ENCODE data around the gene DAAM1.

DAAM1 gene

GRCh38 chr14:59295951-59296350 is 107.5 kb downstream of the DAAM1 start:
- Histone ChIP-seq H3K27ac (ENCODE audit: low read length, poor library complexity, severe bottlenecking) (no peak overlapping the region), H3K4ac (ENCODE audit: low read depth in 1 of 2, low read length in 2 of 2) (peak overlapping the region in 1 of 2 experiments; percentile 11), H3K14ac (ENCODE audit: low read length in 2 of 2) (no peak overlapping the region), H2BK120ac (ENCODE audit: low read depth, low read length) (no peak overlapping the region), H2BK15ac (ENCODE audit: low read depth, poor library complexity, severe bottlenecking) (no peak overlapping the region), H3K4me1 (ENCODE audit: control insufficient read depth, insufficient read depth, low read depth, low read length) (peaks cover 2% of the 10 kb centered on the region), H3K4me3 (ENCODE audit: insufficient read depth in 1 of 2, low read depth in 1 of 2, low read length in 2 of 2) (no peak overlapping the region), H4K91ac (ENCODE audit: low read length) (no peak overlapping the region), H2BK5ac (ENCODE audit: low read depth, low read length, poor library complexity, severe bottlenecking) (no peak overlapping the region), H3K23ac (ENCODE audit: low read length in 2 of 2) (no peak overlapping the region), H4K8ac (ENCODE audit: low read length) (no peak overlapping the region), H3K79me1 (replicated peaks; ENCODE audit: low read length, poor library complexity, severe bottlenecking) (peaks cover 7% of the 10 kb centered on the region), H2AFZ (ENCODE audit: low read depth, low read length) (no peak overlapping the region), H3K36me3 (ENCODE audit: control insufficient read depth in 1 of 2, insufficient read depth in 2 of 2, low read depth in 1 of 2, low read length in 2 of 2) (peaks cover 3 to 14% of the 10 kb centered on the region in 2 experiments), H2AK5ac (ENCODE audit: low read length, severe bottlenecking) (no peak overlapping the region), H2BK12ac (ENCODE audit: low read length in 2 of 2) (peak overlapping the region in 1 of 2 experiments; percentile 42), H3K27me3 (ENCODE audit: control insufficient read depth in 1 of 2, insufficient read depth in 1 of 2, low read length in 2 of 2) (no peaks in the 10 kb centered on the region), H3K9me3 (ENCODE audit: control insufficient read depth, low read length) (no peaks in the 10 kb centered on the region), H3K9ac (ENCODE audit: low read length) (no peak overlapping the region), H3K4me2 (ENCODE audit: low read length, poor library complexity, severe bottlenecking) (no peak overlapping the region), H3K18ac (ENCODE audit: low read depth in 1 of 2, low read length in 2 of 2) (no peak overlapping the region)
- DNase-seq: no peak

GRCh38 chr14:59296508-59296907 is 108.0 kb downstream of the DAAM1 start:
- Histone ChIP-seq H2AFZ (ENCODE audit: low read depth, low read length) (no peak overlapping the region), H4K91ac (ENCODE audit: low read length) (no peak overlapping the region), H3K4me1 (ENCODE audit: control insufficient read depth, insufficient read depth, low read depth, low read length) (peaks cover 2% of the 10 kb centered on the region), H3K36me3 (ENCODE audit: control insufficient read depth in 1 of 2, insufficient read depth in 2 of 2, low read depth in 1 of 2, low read length in 2 of 2) (peaks cover 3 to 9% of the 10 kb centered on the region in 2 experiments), H3K79me1 (replicated peaks; ENCODE audit: low read length, poor library complexity, severe bottlenecking) (peaks cover 8% of the 10 kb centered on the region), H2BK5ac (ENCODE audit: low read depth, low read length, poor library complexity, severe bottlenecking) (no peak overlapping the region), H2BK15ac (ENCODE audit: low read depth, poor library complexity, severe bottlenecking) (no peak overlapping the region), H3K27ac (ENCODE audit: low read length, poor library complexity, severe bottlenecking) (no peak overlapping the region), H3K27me3 (ENCODE audit: control insufficient read depth in 1 of 2, insufficient read depth in 1 of 2, low read length in 2 of 2) (no peaks in the 10 kb centered on the region), H3K23ac (ENCODE audit: low read length in 2 of 2) (no peak overlapping the region), H3K9ac (ENCODE audit: low read length) (no peak overlapping the region), H3K18ac (ENCODE audit: low read depth in 1 of 2, low read length in 2 of 2) (no peak overlapping the region), H2BK12ac (ENCODE audit: low read length in 2 of 2) (peak overlapping the region in 1 of 2 experiments; percentile 6), H3K4me2 (ENCODE audit: low read length, poor library complexity, severe bottlenecking) (no peak overlapping the region), H3K4ac (ENCODE audit: low read depth in 1 of 2, low read length in 2 of 2) (peak overlapping the region in 1 of 2 experiments; percentile 11), H3K9me3 (ENCODE audit: control insufficient read depth, low read length) (no peaks in the 10 kb centered on the region), H3K4me3 (ENCODE audit: insufficient read depth in 1 of 2, low read depth in 1 of 2, low read length in 2 of 2) (no peak overlapping the region), H4K8ac (ENCODE audit: low read length) (no peak overlapping the region), H2AK5ac (ENCODE audit: low read length, severe bottlenecking) (no peak overlapping the region), H3K14ac (ENCODE audit: low read length in 2 of 2) (no peak overlapping the region), H2BK120ac (ENCODE audit: low read depth, low read length) (no peak overlapping the region)
- DNase-seq: no peak
- 100% methylated on average over 2 of the region's 2 CpGs for WGBS

- no peak for DNase-seq
- Histone ChIP-seq H3K4me3 (ENCODE audit: insufficient read depth in 1 of 2, low read depth in 1 of 2, low read length in 2 of 2) (no peak overlapping the region), H3K9ac (ENCODE audit: low read length) (no peak overlapping the region), H3K79me1 (replicated peaks; ENCODE audit: low read length, poor library complexity, severe bottlenecking) (peaks cover 9% of the 10 kb centered on the region), H2BK12ac (ENCODE audit: low read length in 2 of 2) (peak overlapping the region in 1 of 2 experiments; percentile 90), H3K14ac (ENCODE audit: low read length in 2 of 2) (no peak overlapping the region), H3K9me3 (ENCODE audit: control insufficient read depth, low read length) (no peaks in the 10 kb centered on the region), H3K4me1 (ENCODE audit: control insufficient read depth, insufficient read depth, low read depth, low read length) (peaks cover 2% of the 10 kb centered on the region), H2BK120ac (ENCODE audit: low read depth, low read length) (no peak overlapping the region), H3K27me3 (ENCODE audit: control insufficient read depth in 1 of 2, insufficient read depth in 1 of 2, low read length in 2 of 2) (no peaks in the 10 kb centered on the region), H2AK5ac (ENCODE audit: low read length, severe bottlenecking) (no peak overlapping the region), H2BK5ac (ENCODE audit: low read depth, low read length, poor library complexity, severe bottlenecking) (no peak overlapping the region), H3K23ac (ENCODE audit: low read length in 2 of 2) (no peak overlapping the region), H3K36me3 (ENCODE audit: control insufficient read depth in 1 of 2, insufficient read depth in 2 of 2, low read depth in 1 of 2, low read length in 2 of 2) (peaks cover 0 to 1% of the 10 kb centered on the region in 2 experiments), H4K8ac (ENCODE audit: low read length) (peak overlapping the region; percentile 7), H2BK15ac (ENCODE audit: low read depth, poor library complexity, severe bottlenecking) (no peak overlapping the region), H3K4me2 (ENCODE audit: low read length, poor library complexity, severe bottlenecking) (no peak overlapping the region), H3K18ac (ENCODE audit: low read depth in 1 of 2, low read length in 2 of 2) (no peak overlapping the region), H3K4ac (ENCODE audit: low read depth in 1 of 2, low read length in 2 of 2) (peak overlapping the region in 1 of 2 experiments; percentile 11), H3K27ac (ENCODE audit: low read length, poor library complexity, severe bottlenecking) (no peak overlapping the region), H4K91ac (ENCODE audit: low read length) (no peak overlapping the region), H2AFZ (ENCODE audit: low read depth, low read length) (no peak overlapping the region)
- WGBS: 63% methylated on average over 4 of the region's 5 CpGs
Measured at GRCh38 chr14:59297071-59297776, 108.8 kb downstream of the DAAM1 start.

- no peaks in the 10 kb centered on the region for H3K27me3 ChIP-seq (ENCODE audit: control insufficient read depth in 1 of 2, insufficient read depth in 1 of 2, low read length in 2 of 2)
- WGBS: 89% methylated on average over 1 of the region's 1 CpG
- H2BK12ac ChIP-seq (ENCODE audit: low read length in 2 of 2): no peak overlapping the region
- H3K9me3 ChIP-seq (ENCODE audit: control insufficient read depth, low read length): no peaks in the 10 kb centered on the region
- no peak overlapping the region for H2BK120ac ChIP-seq (ENCODE audit: low read depth, low read length)
- no peak for DNase-seq
- no peak overlapping the region for H3K4ac ChIP-seq (ENCODE audit: low read depth in 1 of 2, low read length in 2 of 2)
- H3K14ac ChIP-seq (ENCODE audit: low read length in 2 of 2): no peak overlapping the region
- no peak overlapping the region for H3K18ac ChIP-seq (ENCODE audit: low read depth in 1 of 2, low read length in 2 of 2)
- no peak overlapping the region for H4K91ac ChIP-seq (ENCODE audit: low read length)
- no peak overlapping the region for H2BK5ac ChIP-seq (ENCODE audit: low read depth, low read length, poor library complexity, severe bottlenecking)
- H2BK15ac ChIP-seq (ENCODE audit: low read depth, poor library complexity, severe bottlenecking): no peak overlapping the region
- peaks cover 11% of the 10 kb centered on the region for H3K79me1 ChIP-seq (replicated peaks; ENCODE audit: low read length, poor library complexity, severe bottlenecking)
- H3K36me3 ChIP-seq (ENCODE audit: control insufficient read depth in 1 of 2, insufficient read depth in 2 of 2, low read depth in 1 of 2, low read length in 2 of 2): no peaks in the 10 kb centered on the region
- H3K9ac ChIP-seq (ENCODE audit: low read length): no peak overlapping the region
- H3K27ac ChIP-seq (ENCODE audit: low read length, poor library complexity, severe bottlenecking): no peak overlapping the region
- H2AFZ ChIP-seq (ENCODE audit: low read depth, low read length): no peak overlapping the region
- no peak overlapping the region for H3K4me2 ChIP-seq (ENCODE audit: low read length, poor library complexity, severe bottlenecking)
- no peak overlapping the region for H3K23ac ChIP-seq (ENCODE audit: low read length in 2 of 2)
- H3K4me3 ChIP-seq (ENCODE audit: insufficient read depth in 1 of 2, low read depth in 1 of 2, low read length in 2 of 2): no peak overlapping the region
- no peak overlapping the region for H4K8ac ChIP-seq (ENCODE audit: low read length)
- peaks cover 2% of the 10 kb centered on the region for H3K4me1 ChIP-seq (ENCODE audit: control insufficient read depth, insufficient read depth, low read depth, low read length)
- H2AK5ac ChIP-seq (ENCODE audit: low read length, severe bottlenecking): no peak overlapping the region
Measured at GRCh38 chr14:59299731-59300130, 111.3 kb downstream of the DAAM1 start.
